ENCODE measurements around the gene MYORG. TPM values are rescaled to one million over a fixed set of nuclear protein-coding genes. Genes with fewer than 3 reads are reported as not detected.

The MYORG gene
- total RNA-seq (2022) (11.5 and 12.5 TPM in 2 replicates), Bru-seq, nascent RNA (percentile 49 among the genes with signal in this experiment), BruChase-seq, experiment 1, labeled RNA remaining after a 6-hour chase (percentile 80 among the genes with signal in this experiment), BruChase-seq, experiment 2, labeled RNA remaining after a 2-hour chase (percentile 62 among the genes with signal in this experiment)
- long read RNA-seq, full-length matches to known transcripts = 7 of 18 reads
- long read RNA-seq, partial matches to known transcripts = 0 of 18 reads
- long read RNA-seq, other reads (novel, unspliced or antisense) = 11 of 18 reads

GRCh38 chr9:34376596-34377403 lies at the start of gene MYORG:
MYORG (minus strand) TSS chr9:34376898; CDS start chr9:34372943, 3,955 bp downstream.
- CTCF ChIA-PET = interaction anchor here (1.0 to 2.0 kb wide), 6 partner anchors 16 to 303 kb away, joined by 3 to 5 read pairs (median 3); no protein-coding TSS in a partner anchor
- no peaks in the 10 kb centered on the region for H3K9me3 Mint-ChIP-seq (ENCODE audit: low read depth, unreplicated experiment)
- BruUV-seq (replicated peaks) = no TSS peak
- peak within 1 kb of the TSS; percentile 47 for H3K27ac Mint-ChIP-seq (ENCODE audit: unreplicated experiment)
- peak; percentile 94 for DNase-seq
- intact Hi-C loops (cut with micrococcal nuclease; ENCODE audit: unreplicated experiment) = no loop called here
- peaks cover 17% of the 10 kb centered on the region for H3K27me3 Mint-ChIP-seq (ENCODE audit: unreplicated experiment)
- H3K4me3 Mint-ChIP-seq (ENCODE audit: low read depth, unreplicated experiment) = peak within 1 kb of the TSS; percentile 82
- H3K4me1 Mint-ChIP-seq (ENCODE audit: low read depth, unreplicated experiment) = peaks cover 38% of the 10 kb centered on the region
- no peak for TF ChIP-seq CTCF (IDR thresholded peaks at IDR 0.05; ENCODE audit: unreplicated experiment)
- H3K36me3 Mint-ChIP-seq (ENCODE audit: insufficient read depth, unreplicated experiment) = peaks cover 25% of the 10 kb centered on the region

DNA sequence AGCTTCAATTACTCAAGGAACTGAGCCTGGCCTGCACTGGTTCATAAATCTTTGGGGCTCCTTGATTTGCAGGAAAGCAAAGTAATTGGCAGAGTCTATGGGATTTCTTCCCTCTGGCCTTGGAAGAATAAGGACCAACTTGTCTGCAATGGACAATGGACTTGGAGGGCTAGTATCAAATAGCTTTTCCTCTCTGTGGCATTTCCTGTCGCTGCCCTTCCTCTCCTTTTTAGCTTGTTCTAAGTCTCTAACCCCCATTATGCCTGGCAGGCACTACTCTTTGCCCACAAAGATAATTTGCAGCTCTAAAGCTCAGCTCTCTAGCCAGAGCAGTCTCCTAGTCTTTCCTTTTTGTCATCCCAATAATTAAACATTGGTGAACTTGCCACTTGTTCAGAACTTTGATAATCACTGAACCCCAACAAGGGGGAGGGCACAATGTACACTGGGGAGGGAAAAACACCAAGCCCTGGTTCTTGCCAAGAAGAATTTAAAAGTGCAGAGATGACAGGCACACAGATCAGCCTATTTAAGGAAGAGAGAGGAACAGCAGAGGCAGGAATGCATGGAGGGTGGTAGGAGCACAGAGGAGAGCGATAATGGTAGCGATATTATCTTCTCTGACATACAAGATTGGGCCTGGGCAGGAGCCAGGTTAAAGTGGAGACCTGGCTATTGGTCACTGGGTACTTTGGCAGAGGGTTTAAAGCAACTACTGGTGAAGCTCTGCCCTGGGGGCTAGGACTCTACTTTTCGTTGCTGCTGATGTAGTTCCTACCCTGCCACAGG lies 43.2 kb upstream of the MYORG start:
- BruUV-seq (replicated peaks) = no TSS peak
- H3K4me3 Mint-ChIP-seq (ENCODE audit: low read depth, unreplicated experiment) = no peak overlapping the region
- no peaks in the 10 kb centered on the region for H3K4me1 Mint-ChIP-seq (ENCODE audit: low read depth, unreplicated experiment)
- H3K9me3 Mint-ChIP-seq (ENCODE audit: low read depth, unreplicated experiment) = no peaks in the 10 kb centered on the region
- no peak for TF ChIP-seq CTCF (IDR thresholded peaks at IDR 0.05; ENCODE audit: unreplicated experiment)
- no peak for DNase-seq
- no peaks in the 10 kb centered on the region for H3K27me3 Mint-ChIP-seq (ENCODE audit: unreplicated experiment)
- no peaks in the 10 kb centered on the region for H3K36me3 Mint-ChIP-seq (ENCODE audit: insufficient read depth, unreplicated experiment)
- H3K27ac Mint-ChIP-seq (ENCODE audit: unreplicated experiment) = no peak overlapping the region
- CTCF ChIA-PET = no interaction called here
- intact Hi-C loops (cut with micrococcal nuclease; ENCODE audit: unreplicated experiment) = no loop called here

DNA sequence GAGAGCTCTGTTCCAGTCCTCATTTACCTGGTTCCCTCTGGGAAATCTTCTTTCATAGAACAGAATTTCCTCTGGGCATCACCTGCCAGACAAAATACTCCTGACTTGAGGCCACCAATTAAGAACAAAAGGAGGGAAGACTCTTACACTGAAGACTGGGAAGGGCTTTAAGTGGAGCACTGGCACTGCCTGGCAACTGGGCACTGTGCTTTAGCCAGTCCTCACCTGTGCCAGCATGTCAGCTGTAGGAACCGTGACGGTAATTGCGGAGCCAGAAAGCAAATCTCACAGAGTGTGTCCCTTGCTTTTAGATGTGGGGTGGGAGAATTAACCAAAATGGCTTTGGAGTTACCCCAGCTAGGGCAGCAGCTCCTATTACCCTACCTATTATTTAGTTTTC lies 41.0 kb upstream of the MYORG start:
- Mint-ChIP-seq H3K4me3 (ENCODE audit: low read depth, unreplicated experiment) (no peak overlapping the region), H3K27me3 (ENCODE audit: unreplicated experiment) (no peaks in the 10 kb centered on the region), H3K36me3 (ENCODE audit: insufficient read depth, unreplicated experiment) (no peaks in the 10 kb centered on the region), H3K27ac (ENCODE audit: unreplicated experiment) (no peak overlapping the region), H3K9me3 (ENCODE audit: low read depth, unreplicated experiment) (no peaks in the 10 kb centered on the region), H3K4me1 (ENCODE audit: low read depth, unreplicated experiment) (no peaks in the 10 kb centered on the region)
- BruUV-seq (replicated peaks) = no TSS peak
- no peak for DNase-seq
- no peak for TF ChIP-seq CTCF (IDR thresholded peaks at IDR 0.05; ENCODE audit: unreplicated experiment)
- CTCF ChIA-PET = interaction anchor here (1.0 kb wide), 1 partner anchor 14 kb away, joined by 3 read pairs; no protein-coding TSS in a partner anchor
- intact Hi-C loops (cut with micrococcal nuclease; ENCODE audit: unreplicated experiment) = no loop called here

DNA sequence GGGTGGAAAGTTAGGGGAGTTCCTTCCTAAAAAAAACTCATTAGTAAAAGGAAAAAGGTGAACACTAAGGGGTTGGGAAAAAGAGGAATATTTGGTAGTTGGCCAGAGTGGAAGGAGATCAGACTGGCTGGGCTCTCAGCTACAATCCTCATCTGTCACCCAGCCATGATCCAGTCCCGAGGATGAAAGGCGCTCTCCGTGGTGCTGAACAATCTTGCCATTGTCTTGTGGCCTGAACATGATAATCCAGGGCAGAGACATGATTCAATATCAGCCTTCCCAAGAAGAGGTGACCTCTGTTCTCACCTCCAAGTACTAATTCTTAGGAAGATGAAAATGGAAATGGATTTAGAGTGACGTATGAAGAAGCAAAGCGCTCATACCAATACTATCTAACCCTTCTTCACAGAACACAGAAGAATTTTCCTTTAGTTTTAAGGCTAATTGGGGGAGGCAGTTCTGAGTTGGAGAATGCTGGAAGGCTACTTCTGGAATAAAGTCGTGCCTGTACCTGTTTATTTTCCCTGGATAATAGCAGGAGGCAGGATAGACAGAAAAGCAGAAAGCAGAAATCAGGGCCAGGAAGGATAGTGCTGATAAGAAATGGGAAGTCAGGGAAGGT lies 36.6 kb upstream of the MYORG start:
- Mint-ChIP-seq H3K27ac (ENCODE audit: unreplicated experiment) (no peak overlapping the region), H3K27me3 (ENCODE audit: unreplicated experiment) (no peaks in the 10 kb centered on the region), H3K4me1 (ENCODE audit: low read depth, unreplicated experiment) (no peaks in the 10 kb centered on the region), H3K9me3 (ENCODE audit: low read depth, unreplicated experiment) (no peaks in the 10 kb centered on the region), H3K36me3 (ENCODE audit: insufficient read depth, unreplicated experiment) (no peaks in the 10 kb centered on the region), H3K4me3 (ENCODE audit: low read depth, unreplicated experiment) (no peak overlapping the region)
- no peak for TF ChIP-seq CTCF (IDR thresholded peaks at IDR 0.05; ENCODE audit: unreplicated experiment)
- CTCF ChIA-PET = no interaction called here
- BruUV-seq (replicated peaks) = no TSS peak
- DNase-seq = no peak
- intact Hi-C loops (cut with micrococcal nuclease; ENCODE audit: unreplicated experiment) = no loop called here

All from Calu3 (cell line).